22Rv1 (cell line): ENCODE measurements around the gene RCC1.

Experiments used
- ZFX ChIP-seq: fragments of 450-650 bp; IDR thresholded peaks from 2 replicates; pipeline ENCODE4 v1.6.1; 2017; ENCODE audit warnings: antibody characterized with exemption, borderline replicate concordance
- TF ChIP-seq, protein P1 (sequence below): fragments of 450-650 bp; IDR thresholded peaks from 2 replicates; pipeline ENCODE4 v1.5.1; 2017; ENCODE audit warnings: mild to moderate bottlenecking

- TF ChIP-seq, protein P1, sequence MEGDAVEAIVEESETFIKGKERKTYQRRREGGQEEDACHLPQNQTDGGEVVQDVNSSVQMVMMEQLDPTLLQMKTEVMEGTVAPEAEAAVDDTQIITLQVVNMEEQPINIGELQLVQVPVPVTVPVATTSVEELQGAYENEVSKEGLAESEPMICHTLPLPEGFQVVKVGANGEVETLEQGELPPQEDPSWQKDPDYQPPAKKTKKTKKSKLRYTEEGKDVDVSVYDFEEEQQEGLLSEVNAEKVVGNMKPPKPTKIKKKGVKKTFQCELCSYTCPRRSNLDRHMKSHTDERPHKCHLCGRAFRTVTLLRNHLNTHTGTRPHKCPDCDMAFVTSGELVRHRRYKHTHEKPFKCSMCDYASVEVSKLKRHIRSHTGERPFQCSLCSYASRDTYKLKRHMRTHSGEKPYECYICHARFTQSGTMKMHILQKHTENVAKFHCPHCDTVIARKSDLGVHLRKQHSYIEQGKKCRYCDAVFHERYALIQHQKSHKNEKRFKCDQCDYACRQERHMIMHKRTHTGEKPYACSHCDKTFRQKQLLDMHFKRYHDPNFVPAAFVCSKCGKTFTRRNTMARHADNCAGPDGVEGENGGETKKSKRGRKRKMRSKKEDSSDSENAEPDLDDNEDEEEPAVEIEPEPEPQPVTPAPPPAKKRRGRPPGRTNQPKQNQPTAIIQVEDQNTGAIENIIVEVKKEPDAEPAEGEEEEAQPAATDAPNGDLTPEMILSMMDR = no peak
- TF ChIP-seq ZFX = no peak
Observed at GRCh38 chr1:28508435-28508754, 2.6 kb downstream of the RCC1 start.
